ENCODE measurements around the gene GP9. TPM values are rescaled to one million over a fixed set of nuclear protein-coding genes. Genes with fewer than 3 reads are reported as not detected.
"Not testable (repeated sequence)": the region's sequence is repeated elsewhere in the genome, so short reads cannot be mapped to it uniquely, and the experiment has no call there.

Gene GP9
- total RNA-seq, 1 donor from 2014 or later, result not detected

- DNase-seq (ENCODE audit: extremely low read depth, low read depth, low spot score), result not testable (repeated sequence)
Measured at GRCh38 chr3:129069313-129070085, 8.9 kb downstream of the GP9 start.

DNA sequence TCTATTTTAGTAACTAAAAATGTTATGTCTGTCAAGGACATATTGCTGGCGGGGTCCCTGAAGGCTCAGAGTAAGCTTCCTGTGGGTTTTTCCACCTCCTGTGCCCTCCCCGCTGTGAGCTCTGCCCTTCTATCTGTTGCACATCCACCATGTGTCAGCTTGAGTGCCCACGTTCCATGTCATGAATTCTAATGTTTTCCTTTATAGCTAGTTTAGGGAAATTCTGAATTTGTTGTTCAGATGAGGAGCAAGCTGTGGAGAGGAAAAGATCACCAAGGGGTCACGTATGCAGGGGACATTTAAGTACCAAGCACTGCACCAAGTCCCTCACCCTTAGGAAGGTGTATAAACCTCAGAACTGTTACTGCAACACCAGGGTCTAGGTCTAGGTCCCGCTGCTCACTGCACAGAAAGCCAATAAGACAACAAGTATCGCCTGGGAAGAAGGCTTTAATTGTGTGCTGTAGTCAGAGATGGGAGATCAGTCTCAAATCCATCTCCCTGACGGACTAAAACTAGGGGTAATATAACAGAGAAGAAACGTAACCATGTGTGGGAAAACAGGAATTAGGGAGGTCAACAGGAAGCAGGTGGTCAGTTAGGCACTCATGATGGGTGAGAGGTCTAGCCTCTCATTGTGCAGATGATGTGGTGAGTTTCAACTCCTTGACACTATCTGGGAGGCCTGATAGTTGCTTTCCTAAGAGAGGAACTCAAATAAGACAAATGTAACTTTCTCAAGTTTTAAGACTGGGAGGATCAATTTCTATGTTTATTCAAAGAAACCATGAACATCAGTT, 9.7 kb downstream of the GP9 start:
- no peak for DNase-seq (ENCODE audit: extremely low read depth, low read depth, low spot score)

- DNase-seq (ENCODE audit: extremely low read depth, low read depth, low spot score), result no peak
Measured at GRCh38 chr3:129077222-129077621, 16.6 kb downstream of the GP9 start.

DNA sequence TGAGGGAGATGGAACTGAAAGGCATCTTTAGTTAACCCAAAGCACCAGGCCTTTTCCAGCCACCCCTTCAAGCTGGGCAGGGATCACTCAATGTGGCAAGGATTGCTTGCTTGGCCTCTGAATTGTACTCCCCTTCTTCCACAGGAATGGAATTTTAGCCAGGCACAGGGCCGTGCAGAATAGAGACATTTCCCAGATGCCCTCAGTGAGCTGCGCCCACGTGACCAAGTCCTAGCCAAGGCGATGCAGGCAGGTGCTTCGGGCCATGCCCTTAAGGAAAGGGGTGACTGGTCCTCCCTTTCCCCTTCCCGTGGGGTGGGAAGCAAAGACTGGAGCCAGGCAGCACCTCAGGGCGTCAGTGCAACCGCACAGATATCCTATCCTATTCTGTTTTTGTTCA, 17.9 kb downstream of the GP9 start:
- no peak for DNase-seq (ENCODE audit: extremely low read depth, low read depth, low spot score)

GRCh38 chr3:129081503-129081902, 20.9 kb downstream of the GP9 start:
- no peak for DNase-seq (ENCODE audit: extremely low read depth, low read depth, low spot score)

GRCh38 chr3:129082026-129082425, 21.4 kb downstream of the GP9 start:
- no peak for DNase-seq (ENCODE audit: extremely low read depth, low read depth, low spot score)

GRCh38 chr3:129084501-129084900, 23.9 kb downstream of the GP9 start:
- DNase-seq (ENCODE audit: extremely low read depth, low read depth, low spot score), result no peak

DNA sequence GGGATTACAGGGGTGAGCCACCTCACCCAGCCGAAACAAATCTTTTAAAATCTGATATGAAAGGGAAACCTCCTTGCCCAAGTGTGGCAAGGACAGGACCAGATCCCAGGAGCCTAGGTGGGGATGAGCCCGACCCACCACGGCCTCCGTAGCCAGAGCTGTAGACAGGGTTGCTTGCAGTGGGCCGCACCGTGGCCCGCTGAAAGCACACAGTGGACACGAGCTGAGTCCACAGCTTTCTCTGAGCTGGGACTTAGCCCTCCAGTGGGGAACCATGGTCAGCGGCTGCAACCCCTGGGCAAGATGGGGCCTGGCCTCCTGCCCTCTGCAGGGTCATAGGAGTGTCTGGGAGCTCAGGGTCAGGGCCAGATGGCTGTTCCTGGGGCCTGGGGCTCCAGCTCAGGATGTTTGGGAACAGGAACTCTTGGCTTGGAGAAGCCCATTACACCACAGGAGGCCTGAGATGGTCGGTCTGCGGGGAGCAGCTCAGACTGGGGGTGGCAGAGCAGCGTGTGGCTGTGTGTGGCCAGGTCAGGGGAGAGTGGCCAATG, 24.7 kb downstream of the GP9 start:
- no peak for DNase-seq (ENCODE audit: extremely low read depth, low read depth, low spot score)

DNA sequence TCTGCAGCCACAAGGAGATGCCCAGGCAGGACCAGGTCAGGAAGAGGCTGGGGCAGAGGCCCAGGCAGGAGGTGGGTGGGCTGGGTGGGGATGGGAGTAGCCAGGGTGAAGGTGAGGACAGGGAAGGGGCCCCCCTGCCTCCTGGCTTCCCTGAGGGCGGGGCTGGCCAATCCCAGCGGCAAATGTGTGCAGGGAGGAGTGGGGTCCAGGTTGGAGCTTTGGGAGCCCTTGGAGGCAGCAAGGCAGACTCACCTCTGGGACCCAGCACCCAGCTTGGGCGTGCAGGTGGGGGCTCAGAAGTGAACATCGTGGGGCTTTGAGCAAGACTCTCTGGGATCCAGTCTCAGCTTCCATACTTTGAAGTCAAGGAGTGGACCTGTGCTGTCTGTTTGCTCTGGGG, 25.2 kb downstream of the GP9 start:
- DNase-seq (ENCODE audit: extremely low read depth, low read depth, low spot score), result no peak

DNA sequence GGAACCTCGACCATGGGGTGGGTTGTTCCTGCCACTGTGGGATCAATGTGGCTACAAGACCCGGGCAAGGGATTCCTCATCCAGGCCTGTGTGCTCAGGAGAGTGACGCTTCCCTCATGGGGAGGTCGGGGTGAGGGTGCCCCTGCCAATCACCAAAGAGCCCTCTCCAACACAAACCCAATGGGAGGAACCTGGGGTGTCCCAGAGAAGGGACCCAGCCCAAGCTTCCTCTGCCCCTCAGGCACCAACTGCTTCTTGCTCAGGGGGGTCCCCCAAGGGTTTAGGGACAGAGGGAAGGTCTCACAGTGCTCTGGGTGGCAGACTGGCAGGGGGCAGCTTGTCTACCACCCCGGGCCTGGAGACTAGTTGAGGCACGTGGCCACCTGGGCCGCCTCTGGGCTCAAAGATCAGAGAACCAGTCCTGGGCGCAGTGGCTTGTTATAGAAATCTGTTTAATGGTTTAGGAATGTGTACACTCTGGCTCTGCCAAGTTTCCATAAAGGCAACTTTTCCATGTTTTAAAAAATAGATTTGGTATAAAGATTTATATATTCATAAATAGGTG, 26.6 kb downstream of the GP9 start:
- DNase-seq (ENCODE audit: extremely low read depth, low read depth, low spot score), result no peak

DNA sequence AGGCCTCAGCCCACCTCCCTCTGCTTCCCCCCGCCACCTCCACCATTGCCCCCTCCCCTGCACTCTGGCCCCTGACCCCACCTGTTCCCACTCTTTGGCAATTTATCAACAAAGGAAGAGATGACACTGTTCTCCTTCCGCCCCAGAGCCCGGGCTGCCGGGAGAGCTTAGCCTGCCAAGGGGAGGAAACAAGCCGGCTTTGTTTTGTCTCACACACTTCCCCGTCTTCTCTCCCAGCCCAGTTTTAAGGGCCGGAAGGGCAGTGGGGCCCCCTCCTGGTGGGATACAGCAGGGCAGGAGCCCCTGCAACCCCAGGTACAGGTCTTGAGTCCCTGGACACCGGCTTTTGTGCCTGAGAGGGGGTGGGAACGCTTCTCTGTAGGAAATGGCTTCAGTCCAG, 27.3 kb downstream of the GP9 start:
- DNase-seq (ENCODE audit: extremely low read depth, low read depth, low spot score), result not testable (repeated sequence)

DNA sequence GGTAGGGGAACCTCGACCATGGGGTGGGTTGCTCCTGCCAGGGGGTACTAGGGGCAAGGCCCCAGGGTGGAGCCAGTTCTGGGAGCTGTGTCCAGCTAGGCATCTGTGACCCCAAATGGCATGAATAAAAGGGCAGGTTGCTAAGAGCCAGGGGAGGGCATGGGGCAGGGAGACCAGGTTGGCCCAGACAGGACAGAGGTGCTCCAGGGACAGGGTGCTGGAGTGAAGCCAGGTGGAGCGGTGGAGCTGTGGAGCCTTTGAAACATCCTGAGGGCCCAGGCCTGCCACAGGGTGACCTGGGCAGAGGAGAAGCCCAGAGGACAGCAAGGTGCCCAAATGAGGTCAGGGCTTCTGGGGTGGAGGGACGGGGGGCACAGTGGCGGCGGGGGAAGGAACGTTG, 27.7 kb downstream of the GP9 start:
- DNase-seq (ENCODE audit: extremely low read depth, low read depth, low spot score), result not testable (repeated sequence)

DNA sequence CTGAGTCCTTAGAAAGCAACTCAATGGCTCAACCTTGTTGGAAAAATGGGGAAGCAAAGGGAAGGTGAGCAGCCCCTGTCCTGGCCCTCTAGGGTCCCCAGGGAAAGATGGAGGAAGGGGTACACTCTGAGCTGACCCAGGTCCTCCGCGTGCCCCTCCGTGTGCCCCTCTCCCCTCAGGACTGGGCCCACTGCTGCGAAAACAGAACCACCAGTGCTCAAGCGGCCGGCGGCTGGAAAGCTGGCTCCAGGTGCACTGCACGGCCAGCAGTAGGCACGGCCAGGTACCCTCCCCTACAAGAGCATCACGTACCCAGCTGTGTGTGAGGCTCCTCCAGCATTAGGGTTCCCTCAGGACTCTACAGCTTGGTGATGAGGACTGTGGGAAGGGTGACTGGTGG, 34.7 kb downstream of the GP9 start:
- DNase-seq (ENCODE audit: extremely low read depth, low read depth, low spot score), result no peak

- no peak for DNase-seq (ENCODE audit: extremely low read depth, low read depth, low spot score)
Measured at GRCh38 chr3:129100274-129100673, 39.7 kb downstream of the GP9 start.

DNA sequence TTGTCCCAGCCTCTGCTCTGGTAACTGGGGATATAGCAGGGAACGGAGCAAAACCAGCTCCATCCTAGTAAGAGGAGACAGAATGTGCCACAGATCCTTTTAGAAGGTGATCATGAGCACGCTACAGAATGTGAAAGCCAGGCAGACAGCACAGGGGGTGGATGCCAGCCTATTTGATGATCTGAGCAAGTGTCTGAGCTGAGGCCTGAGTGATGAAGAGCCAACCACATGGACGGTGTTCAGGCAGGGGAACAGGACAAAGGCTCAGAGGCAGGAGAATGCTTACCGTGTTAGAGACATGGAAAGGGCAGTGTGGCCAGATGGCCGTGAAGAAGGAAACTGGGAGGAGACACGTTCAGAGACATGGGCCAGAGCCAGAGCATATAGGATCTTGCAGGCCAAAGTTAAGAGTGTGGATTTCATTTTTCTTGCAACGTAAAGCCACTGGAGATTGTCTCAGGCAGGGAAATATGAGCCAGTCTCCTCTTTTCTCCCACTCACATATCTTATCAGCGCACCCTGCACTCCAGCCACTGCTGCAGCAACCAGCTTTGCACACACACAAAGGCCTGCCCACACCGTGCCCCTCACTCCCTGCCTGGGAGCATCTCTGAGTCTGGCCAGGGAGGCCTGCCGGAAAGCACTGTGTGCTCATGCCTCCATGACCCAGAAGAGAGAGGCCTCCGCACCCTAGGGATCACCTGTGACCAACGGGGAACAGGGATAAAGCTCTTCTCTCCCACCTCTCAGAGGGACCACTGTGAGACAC, 41.0 kb downstream of the GP9 start:
- no peak for DNase-seq (ENCODE audit: extremely low read depth, low read depth, low spot score)

- no peak for DNase-seq (ENCODE audit: extremely low read depth, low read depth, low spot score)
Measured at GRCh38 chr3:129103296-129103695, 42.7 kb downstream of the GP9 start.

- DNase-seq (ENCODE audit: extremely low read depth, low read depth, low spot score), result no peak
Measured at GRCh38 chr3:129104051-129104450, 43.5 kb downstream of the GP9 start.

DNA sequence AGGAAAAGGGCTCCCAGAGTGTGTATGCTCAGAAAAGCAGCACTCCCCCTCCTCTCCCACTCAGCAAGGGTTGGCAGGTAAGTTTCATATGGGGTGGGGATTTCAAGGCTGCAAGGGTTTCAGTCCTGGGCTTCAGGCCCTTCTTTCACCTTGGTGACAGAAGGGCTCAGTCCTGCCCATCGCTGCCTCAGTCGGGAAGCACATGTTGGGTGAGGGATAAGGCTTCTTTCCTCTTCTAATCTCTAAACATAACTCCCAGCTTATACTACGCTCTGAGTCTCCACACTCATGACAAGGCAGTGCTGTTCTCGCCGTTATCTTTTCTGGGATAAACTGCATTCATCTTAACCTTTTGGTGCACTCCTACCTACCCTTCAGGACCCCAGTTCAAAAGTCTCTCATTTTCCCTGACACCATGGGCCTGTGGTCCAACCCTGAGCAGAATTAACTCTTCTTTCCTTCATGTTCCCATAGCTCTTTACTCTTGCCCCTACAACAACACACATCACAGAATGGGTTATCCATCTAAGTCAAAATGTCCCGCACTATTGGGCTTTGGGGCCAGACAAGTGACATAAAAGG, 44.0 kb downstream of the GP9 start:
- no peak for DNase-seq (ENCODE audit: extremely low read depth, low read depth, low spot score)

DNA sequence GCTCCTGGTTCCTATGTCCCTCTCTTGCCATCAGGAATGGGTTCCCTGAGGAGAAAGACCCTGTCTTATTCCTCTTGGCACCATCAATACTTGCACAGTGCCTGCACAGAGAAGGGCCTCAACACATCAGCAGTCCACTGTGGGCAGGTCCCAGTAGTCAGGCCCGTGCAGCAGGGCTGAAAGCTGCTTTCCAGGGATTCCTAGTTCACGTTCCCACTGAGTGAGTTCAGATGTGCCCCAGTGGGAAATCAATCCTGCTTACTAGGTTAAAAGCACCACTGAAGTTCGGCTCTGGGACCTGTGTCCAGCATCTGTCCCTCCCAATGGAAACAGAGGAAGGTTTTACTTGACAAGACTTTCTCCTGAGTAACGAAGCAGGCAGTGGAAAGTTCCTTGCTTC, 45.3 kb downstream of the GP9 start:
- DNase-seq (ENCODE audit: extremely low read depth, low read depth, low spot score), result no peak

GRCh38 chr3:129106320-129106719, 45.7 kb downstream of the GP9 start:
- no peak for DNase-seq (ENCODE audit: extremely low read depth, low read depth, low spot score)

Data from glomerular endothelial cell (primary cell).